Type B pancreatic cell (in vitro differentiated cells): ENCODE measurements around the gene DOLPP1. TPM values are rescaled to one million over a fixed set of nuclear protein-coding genes. Genes with fewer than 3 reads are reported as not detected.

Source experiments
- DNase-seq: peaks from one replicate; pipeline ENCODE4 v3.0.0; 2021; ENCODE audit warnings: mixed read lengths; ENCODE audit not compliant: unreplicated experiment; ENCODE audit errors: extremely low spot score
- H3K27ac Mint-ChIP-seq: 2 replicates; pipeline ENCODE4 v1.8.0; 2021; ENCODE audit warnings: mild to moderate bottlenecking, mixed read lengths
- H3K27me3 Mint-ChIP-seq: 2 replicates; pipeline ENCODE4 v1.8.0; 2021; ENCODE audit warnings: mixed read lengths
- H3K36me3 Mint-ChIP-seq: 2 replicates; pipeline ENCODE4 v1.8.0; 2021; ENCODE audit warnings: mixed read lengths
- H3K4me1 Mint-ChIP-seq: one replicate; pipeline ENCODE4 v1.8.0; 2021; ENCODE audit warnings: mixed read lengths; ENCODE audit not compliant: unreplicated experiment
- H3K4me3 Mint-ChIP-seq: 2 replicates; pipeline ENCODE4 v1.8.0; 2021; ENCODE audit warnings: mild to moderate bottlenecking, mixed read lengths
- H3K9me3 Mint-ChIP-seq: 2 replicates; pipeline ENCODE4 v1.8.0; 2021; ENCODE audit warnings: mixed read lengths
- total RNA-seq: library from RNA; stranded (reverse); gene quantifications from 2 replicates; pipeline ENCODE4 v1.2.1, GENCODE V29; 2021; ENCODE audit warnings: low replicate concordance
- TF ChIP-seq, protein P1 (sequence below): fragments of 200-600 bp; sonication (generic); conservative IDR thresholded peaks from 2 replicates; pipeline ENCODE4 v1.5.0; 2021; ENCODE audit warnings: antibody characterized with exemption, mild to moderate bottlenecking

DOLPP1 gene
- total RNA-seq, 1 donor from 2014 or later: 21.1 TPM

DNA sequence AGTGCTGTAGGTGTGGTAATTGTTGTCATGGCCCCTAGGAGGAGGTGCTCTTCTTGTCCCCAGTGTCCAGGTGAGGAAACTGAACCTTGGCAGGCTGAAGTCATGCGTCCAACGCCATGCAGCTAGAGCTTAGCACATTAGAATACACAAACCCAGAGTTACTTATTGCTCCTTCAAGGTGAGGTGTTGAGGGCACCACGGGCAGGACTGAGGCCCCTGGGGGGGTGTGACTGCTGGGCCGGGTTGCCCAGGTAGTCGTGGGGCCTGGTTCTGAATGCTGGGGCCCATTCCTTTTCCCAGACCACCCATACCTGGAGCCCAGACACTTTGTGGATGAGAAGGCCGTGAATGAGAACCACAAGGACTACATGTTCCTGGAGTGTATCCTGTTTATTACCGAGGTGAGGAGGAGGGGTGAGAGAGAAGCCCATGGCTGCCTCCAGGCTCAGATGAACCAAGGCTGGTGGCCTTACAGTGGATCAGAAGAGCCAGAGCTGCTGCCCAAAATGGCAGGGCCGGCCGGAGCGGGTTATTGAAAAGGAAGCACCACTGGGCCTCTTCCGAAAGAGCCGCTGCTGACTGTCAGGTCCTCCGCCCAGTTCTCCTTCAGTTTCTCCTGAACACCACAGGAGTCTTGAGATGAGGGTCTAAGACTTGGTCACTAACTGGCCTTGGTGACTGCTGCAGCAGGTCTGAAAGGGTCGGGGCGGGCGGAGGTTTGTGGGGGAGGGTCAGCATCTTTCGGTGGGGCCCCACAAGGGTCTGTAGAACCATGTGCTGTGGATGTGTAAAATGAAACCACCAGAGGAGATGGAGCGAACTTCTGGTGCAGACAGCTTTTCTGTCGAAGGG lies 56.6 kb downstream of the DOLPP1 start:
- TF ChIP-seq, protein P1, sequence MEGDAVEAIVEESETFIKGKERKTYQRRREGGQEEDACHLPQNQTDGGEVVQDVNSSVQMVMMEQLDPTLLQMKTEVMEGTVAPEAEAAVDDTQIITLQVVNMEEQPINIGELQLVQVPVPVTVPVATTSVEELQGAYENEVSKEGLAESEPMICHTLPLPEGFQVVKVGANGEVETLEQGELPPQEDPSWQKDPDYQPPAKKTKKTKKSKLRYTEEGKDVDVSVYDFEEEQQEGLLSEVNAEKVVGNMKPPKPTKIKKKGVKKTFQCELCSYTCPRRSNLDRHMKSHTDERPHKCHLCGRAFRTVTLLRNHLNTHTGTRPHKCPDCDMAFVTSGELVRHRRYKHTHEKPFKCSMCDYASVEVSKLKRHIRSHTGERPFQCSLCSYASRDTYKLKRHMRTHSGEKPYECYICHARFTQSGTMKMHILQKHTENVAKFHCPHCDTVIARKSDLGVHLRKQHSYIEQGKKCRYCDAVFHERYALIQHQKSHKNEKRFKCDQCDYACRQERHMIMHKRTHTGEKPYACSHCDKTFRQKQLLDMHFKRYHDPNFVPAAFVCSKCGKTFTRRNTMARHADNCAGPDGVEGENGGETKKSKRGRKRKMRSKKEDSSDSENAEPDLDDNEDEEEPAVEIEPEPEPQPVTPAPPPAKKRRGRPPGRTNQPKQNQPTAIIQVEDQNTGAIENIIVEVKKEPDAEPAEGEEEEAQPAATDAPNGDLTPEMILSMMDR: no peak
- H3K27me3 Mint-ChIP-seq: no peaks in the 10 kb centered on the region
- peaks cover 31% of the 10 kb centered on the region for H3K4me1 Mint-ChIP-seq
- DNase-seq: no peak
- peak overlapping the region; percentile 31 for H3K4me3 Mint-ChIP-seq
- peaks cover 9% of the 10 kb centered on the region for H3K36me3 Mint-ChIP-seq
- no peaks in the 10 kb centered on the region for H3K9me3 Mint-ChIP-seq
- H3K27ac Mint-ChIP-seq: peak overlapping the region; percentile 62

DNA sequence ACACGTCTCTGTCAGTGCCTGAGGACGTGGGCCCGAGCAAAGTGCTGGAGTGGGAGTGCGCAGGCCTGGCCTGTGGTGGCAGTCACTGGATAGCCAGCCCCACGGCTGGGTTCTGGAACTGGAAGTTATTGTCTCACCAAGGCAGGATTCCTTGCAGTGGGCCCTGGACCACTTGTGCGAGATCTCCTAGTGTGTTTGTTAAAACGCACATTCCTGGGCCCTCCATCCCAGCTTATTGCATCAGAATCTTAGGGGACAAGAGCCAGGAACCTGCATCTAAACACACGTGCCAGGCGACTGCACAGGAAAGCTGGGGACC lies 57.2 kb downstream of the DOLPP1 start:
- TF ChIP-seq, protein P1: no peak
- no peak for DNase-seq
- Mint-ChIP-seq H3K9me3 (no peaks in the 10 kb centered on the region), H3K27ac (no peak overlapping the region), H3K4me1 (peaks cover 36% of the 10 kb centered on the region), H3K4me3 (peak overlapping the region; percentile 31), H3K27me3 (no peaks in the 10 kb centered on the region), H3K36me3 (peaks cover 13% of the 10 kb centered on the region)

DNA sequence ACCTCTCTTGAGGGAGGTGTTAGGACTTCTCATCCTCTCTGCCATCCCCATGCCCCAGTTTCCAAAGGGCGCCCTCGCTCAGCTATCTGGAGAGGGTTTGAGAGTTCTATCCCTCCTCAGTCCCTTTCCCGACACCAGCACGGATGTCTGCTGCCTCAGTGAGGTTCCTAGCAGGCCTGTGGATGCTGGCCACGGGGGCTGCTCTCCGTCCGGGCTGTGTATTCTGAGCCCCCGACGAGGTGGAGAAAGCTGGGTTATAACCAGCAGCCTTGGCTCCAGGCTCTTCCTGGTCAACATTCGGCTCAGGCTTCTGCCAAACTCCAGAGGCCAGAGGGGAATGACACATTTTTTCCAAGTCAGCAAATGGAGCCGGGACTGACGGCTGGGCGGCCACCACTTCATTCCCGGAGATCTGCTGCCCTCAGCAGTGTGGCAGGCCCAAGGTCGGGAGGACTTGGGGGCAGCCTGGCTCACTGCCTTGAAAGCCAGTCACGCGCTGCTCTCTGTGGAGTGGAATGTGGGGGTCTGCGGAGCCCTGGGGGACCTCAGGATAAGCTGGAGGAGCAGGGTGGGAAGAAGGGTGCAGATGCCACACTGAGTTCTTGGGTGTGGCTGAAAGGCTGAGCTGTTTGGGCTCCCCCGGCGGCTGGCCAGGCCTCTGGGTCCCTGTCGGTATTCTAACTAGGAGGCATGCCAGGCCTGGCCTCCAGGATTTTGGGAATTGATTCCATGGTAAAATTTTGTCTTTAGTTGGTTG lies 57.7 kb downstream of the DOLPP1 start:
- DNase-seq: no peak
- Mint-ChIP-seq H3K27me3 (no peaks in the 10 kb centered on the region), H3K36me3 (peaks cover 12% of the 10 kb centered on the region), H3K4me3 (peak overlapping the region; percentile 88), H3K9me3 (no peaks in the 10 kb centered on the region), H3K4me1 (peaks cover 36% of the 10 kb centered on the region), H3K27ac (peak overlapping the region; percentile 99)
- TF ChIP-seq, protein P1: no peak

DNA sequence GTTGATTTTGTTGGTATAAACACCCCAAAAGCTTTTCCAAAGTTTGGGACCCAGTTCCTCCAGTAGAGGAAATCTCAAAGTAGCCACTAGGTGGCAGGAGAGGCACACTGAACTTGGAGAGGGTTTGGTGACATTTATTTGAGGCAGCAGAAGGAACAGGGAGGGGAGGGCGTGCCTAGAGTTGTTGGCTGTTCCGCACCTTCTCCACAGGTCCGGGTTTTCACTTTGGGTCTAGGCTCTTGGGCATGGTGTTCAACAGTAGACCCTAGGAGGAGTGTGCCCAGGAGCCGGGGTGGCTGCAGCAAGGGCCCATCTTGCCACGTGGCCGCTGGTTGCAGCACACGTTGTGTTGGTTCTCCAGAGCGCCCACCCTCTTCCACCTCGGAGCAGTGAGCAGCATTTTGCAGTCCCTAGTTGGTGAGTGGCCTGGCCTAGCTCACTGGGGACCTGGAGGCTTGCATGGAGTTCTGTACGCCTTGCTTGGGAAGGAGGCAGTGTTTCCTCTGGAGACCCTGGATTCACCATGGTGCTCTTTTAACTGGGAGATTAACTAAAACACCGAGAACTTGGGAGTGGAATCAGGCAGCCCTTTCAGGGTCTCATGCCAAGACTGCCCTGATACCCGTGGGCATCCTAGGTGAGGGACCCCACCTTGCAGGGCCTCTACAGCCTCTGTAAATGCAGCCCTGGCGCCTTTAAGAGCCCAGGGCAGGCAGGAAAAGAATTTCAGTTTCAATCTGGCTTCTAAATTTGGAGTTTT lies 58.5 kb downstream of the DOLPP1 start:
- H3K9me3 Mint-ChIP-seq: no peaks in the 10 kb centered on the region
- TF ChIP-seq, protein P1: peak; percentile 97
- H3K4me3 Mint-ChIP-seq: peak overlapping the region; percentile 88
- no peaks in the 10 kb centered on the region for H3K27me3 Mint-ChIP-seq
- H3K27ac Mint-ChIP-seq: peak overlapping the region; percentile 99
- peaks cover 9% of the 10 kb centered on the region for H3K36me3 Mint-ChIP-seq
- H3K4me1 Mint-ChIP-seq: peaks cover 38% of the 10 kb centered on the region
- DNase-seq: peak; percentile 80

DNA sequence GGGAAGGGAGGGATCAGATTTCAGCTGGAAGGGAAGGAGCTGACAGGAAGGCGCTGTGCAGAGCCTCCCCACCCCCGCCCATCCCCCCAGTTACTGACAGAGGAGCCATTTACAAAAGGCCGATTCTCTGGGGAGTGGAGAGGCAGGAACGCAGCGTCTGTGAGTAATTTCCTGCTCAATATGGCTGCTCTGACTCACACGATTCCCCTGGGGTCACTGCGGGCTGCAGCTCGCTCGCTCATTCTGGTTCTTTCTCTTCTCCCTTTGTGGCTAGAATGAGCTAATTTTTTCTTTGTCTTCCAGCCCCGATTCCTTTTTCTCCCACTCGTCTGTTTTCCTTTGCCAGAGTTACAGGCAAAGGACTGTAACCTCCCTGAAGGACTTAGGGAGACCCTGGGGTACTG lies 59.1 kb downstream of the DOLPP1 start:
- peak overlapping the region; percentile 99 for H3K27ac Mint-ChIP-seq
- H3K4me1 Mint-ChIP-seq: peaks cover 38% of the 10 kb centered on the region
- H3K9me3 Mint-ChIP-seq: no peaks in the 10 kb centered on the region
- peaks cover 9% of the 10 kb centered on the region for H3K36me3 Mint-ChIP-seq
- peak overlapping the region; percentile 88 for H3K4me3 Mint-ChIP-seq
- H3K27me3 Mint-ChIP-seq: no peaks in the 10 kb centered on the region
- DNase-seq: peak; percentile 84
- TF ChIP-seq, protein P1: no peak
